Fibroblast of lung (primary cell): ENCODE measurements around the gene TNRC18.

ENCODE experiments used
- CTCF ChIP-seq, 2 donors: IDR thresholded peaks in 1 of 2; conservative IDR thresholded peaks in 1 of 2; 1 replicate in 1 of 2; 2 replicates in 1 of 2; pipeline ENCODE4 v1.5.1; 2011 to 2012; ENCODE audit warnings: low read length in 2 of 2, control low read depth in 1 of 2, inconsistent platforms in 1 of 2, low read depth in 1 of 2, mild to moderate bottlenecking in 1 of 2
- EZH2 ChIP-seq: IDR thresholded peaks from 2 replicates; pipeline ENCODE4 v1.5.1; 2012; ENCODE audit warnings: low read length, control low read depth, mild to moderate bottlenecking; ENCODE audit errors: missing control alignments

- TF ChIP-seq CTCF (conservative IDR thresholded peaks at IDR 0.05 in 1 of 2, IDR thresholded peaks at IDR 0.05 in 1 of 2; ENCODE audit: low read depth in 1 of 2, low read length in 2 of 2) (no peak), EZH2 (no peak)
Measured at GRCh38 chr7:5360971-5361370, 62.7 kb downstream of the TNRC18 start.
